ENCODE results near the gene OR2G3. TPM values are rescaled to one million over a fixed set of nuclear protein-coding genes. Genes with fewer than 3 reads are reported as not detected.

OR2G3 gene
- not detected in 2 replicates for total RNA-seq

GRCh38 chr1:247605286-247605685, at the start of gene OR2G3:
TSS of gene OR2G3 (plus strand) at chr1:247605586. CDS start at chr1:247605586, 0 bp downstream.
- no peak for DNase-seq (ENCODE audit: extremely low read depth, low read depth, low spot score)

DNA sequence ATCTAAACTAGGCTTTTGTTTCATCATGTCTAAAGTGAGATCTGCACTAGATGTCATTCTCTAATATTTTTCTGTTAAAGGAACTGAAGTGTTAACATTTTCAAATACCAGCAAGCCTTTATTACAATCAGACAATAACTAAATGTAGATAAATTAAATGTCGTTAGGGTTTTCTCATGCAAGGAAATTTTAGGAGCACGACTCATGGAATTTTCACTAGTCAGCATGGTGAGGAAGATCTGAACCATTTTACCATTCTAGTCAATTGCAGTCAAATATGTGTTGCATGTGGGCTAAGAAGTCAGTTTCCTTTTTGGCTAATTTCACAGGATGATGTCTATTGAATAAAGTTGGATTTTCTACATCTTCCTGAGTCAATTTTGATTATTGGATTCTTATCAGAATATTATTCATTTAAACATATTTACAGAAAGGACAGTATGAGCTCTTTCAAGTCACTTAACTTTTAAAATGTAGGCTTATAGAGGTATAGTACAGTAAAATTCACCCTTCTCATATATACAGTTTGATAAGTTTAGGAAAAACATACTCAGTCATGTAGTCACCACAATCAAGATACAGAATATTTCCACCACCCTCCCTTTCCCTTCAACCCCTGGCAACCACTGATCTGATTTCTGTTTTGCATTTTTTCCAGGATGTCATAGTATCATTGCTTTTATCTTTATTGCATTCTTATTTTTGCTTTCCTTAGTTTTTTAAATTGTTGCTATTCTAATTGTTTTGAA, 47.3 kb upstream of the OR2G3 start:
- no peak for DNase-seq (ENCODE audit: extremely low read depth, low read depth, low spot score)

- no peak for DNase-seq (ENCODE audit: extremely low read depth, low read depth, low spot score)
These were observed 43.7 kb upstream of the OR2G3 start for GRCh38 chr1:247561711-247562110.

DNA sequence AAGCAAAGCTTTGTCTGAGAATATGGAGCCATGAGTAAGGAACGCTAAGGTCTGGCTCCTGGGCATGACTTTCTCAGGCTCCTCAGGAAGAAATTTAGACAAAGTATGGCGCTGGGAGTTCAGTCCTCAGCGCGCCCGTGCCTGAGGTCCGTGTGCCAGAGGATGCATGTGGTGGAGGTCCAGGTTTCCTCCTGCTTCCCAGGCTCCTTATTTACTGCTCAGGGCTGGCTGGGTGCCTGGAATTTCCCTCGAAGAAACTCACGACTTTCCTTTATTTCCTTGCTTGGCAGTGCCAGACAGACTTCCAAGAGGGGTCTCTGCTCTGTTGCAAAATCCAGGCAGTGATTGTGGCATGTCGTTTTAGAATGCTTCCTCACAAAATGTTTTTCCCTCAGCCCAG, 43.2 kb upstream of the OR2G3 start:
- DNase-seq (ENCODE audit: extremely low read depth, low read depth, low spot score), result no peak

DNA sequence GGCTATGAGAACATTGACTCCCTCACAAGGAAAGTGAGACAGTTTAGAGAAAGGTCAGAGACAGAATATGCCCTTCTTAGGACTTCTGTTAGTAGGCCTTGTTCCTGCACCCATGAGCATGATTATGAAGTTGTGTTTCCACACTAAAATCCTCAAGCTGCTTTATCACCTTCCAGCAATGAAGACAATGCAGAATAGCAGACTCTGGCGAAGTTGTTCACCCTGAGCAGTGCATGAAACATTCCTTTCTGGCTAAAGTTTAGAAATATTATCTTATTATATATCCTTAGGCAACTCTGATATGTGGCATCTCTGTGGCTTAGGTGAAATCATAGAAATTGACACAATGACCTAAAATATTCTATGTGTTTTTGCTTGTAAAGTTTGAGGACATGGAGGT, 31.1 kb upstream of the OR2G3 start:
- no peak for DNase-seq (ENCODE audit: extremely low read depth, low read depth, low spot score)

DNA sequence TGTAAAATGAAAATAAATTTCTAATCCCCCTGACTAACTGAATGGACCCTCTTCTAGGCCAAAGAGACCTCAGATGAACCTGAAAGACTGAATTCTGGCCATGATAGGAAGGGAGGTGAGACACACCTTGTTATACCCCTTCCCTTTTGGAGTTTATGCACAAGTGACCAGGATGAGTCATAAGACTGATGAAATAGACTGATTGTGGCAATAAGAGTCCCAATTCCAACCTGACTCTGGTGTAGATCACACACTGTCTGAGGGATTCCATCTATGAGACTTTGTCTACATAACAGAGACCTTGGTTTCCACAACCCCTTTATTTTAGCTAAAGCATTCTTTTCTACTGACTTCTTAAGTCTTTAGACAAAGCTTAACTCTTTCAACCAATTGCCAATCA, 30.7 kb upstream of the OR2G3 start:
- DNase-seq (ENCODE audit: extremely low read depth, low read depth, low spot score), result no peak

- DNase-seq (ENCODE audit: extremely low read depth, low read depth, low spot score), result no peak
These were observed 28.9 kb upstream of the OR2G3 start for GRCh38 chr1:247576514-247576913.

GRCh38 chr1:247578946-247579460, 26.4 kb upstream of the OR2G3 start:
- no peak for DNase-seq (ENCODE audit: extremely low read depth, low read depth, low spot score)

- no peak for DNase-seq (ENCODE audit: extremely low read depth, low read depth, low spot score)
These were observed 17.3 kb upstream of the OR2G3 start, which contains the start of gene OR2G2 for GRCh38 chr1:247588060-247588459. TSS of gene OR2G2 (plus strand) at chr1:247588360. CDS start at chr1:247588360, 0 bp downstream.

- no peak for DNase-seq (ENCODE audit: extremely low read depth, low read depth, low spot score)
These were observed 8.0 kb downstream of the OR2G3 start for GRCh38 chr1:247613405-247613804.

DNA sequence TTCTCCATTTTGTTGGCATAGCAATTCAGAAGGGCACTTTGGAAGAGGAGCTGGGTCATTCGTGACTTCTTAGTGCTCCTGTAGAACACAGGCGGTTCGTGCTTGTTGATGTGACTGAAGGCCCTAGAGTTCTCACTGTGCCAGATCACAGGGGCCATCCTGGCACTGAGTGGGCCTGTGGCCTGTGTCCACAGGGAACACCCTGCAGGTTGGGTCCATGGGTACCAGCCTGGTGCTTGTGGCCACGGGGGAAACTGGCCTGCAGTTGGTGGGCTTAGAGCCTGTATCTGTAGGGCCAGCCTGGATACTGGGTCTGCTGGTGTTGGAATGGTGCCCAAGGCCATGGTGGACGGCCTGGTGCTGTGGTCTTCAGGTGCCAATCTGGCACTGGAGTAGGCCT, 9.2 kb downstream of the OR2G3 start:
- DNase-seq (ENCODE audit: extremely low read depth, low read depth, low spot score), result no peak

- no peak for DNase-seq (ENCODE audit: extremely low read depth, low read depth, low spot score)
These were observed 22.6 kb downstream of the OR2G3 start for GRCh38 chr1:247627951-247628350.

- DNase-seq (ENCODE audit: extremely low read depth, low read depth, low spot score), result no peak
These were observed 32.6 kb downstream of the OR2G3 start for GRCh38 chr1:247638011-247638410.

- no peak for DNase-seq (ENCODE audit: extremely low read depth, low read depth, low spot score)
These were observed 33.4 kb downstream of the OR2G3 start for GRCh38 chr1:247638781-247639180.

GRCh38 chr1:247639381-247639981, 34.1 kb downstream of the OR2G3 start:
- DNase-seq (ENCODE audit: extremely low read depth, low read depth, low spot score), result no peak

GRCh38 chr1:247642742-247643141, 37.4 kb downstream of the OR2G3 start:
- no peak for DNase-seq (ENCODE audit: extremely low read depth, low read depth, low spot score)

DNA sequence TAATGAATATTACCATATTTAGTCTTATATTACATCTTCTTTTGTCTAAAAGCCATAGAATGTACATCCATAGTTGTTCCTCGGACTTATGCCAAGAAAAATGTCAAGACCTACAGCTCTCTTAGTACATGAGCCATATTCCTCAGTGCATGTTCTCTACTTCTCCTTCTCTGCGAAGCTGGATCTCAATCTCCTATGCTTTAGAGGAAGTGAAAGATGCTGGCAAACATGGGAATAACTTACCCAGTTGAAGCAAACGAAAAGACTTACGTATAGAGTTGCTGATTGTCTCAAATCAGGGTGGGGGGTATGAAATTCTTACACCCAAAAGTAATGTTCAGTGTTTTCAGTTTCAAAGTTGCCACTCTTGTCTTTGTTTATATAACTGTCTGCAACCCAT, 41.5 kb downstream of the OR2G3 start:
- no peak for DNase-seq (ENCODE audit: extremely low read depth, low read depth, low spot score)

DNA sequence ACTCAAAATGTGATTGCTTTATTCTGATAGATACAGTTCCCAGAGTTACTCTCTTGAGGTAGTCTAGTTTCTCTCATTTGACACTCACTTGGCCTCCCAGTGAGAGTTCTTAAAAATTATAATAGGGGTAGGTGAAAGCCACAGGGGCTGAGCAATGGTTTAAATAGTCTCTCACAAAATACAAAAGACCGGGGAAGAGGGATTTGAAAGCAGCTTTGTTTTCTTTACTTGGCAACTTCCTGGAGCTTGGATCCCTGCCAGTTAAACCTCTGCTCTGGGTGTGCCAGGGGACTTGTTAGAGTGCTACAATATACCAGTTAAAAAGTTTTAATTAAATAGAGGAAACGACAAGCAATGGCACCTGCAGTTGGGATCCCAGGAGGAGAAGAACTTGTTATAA, 42.5 kb downstream of the OR2G3 start:
- DNase-seq (ENCODE audit: extremely low read depth, low read depth, low spot score), result no peak

DNA sequence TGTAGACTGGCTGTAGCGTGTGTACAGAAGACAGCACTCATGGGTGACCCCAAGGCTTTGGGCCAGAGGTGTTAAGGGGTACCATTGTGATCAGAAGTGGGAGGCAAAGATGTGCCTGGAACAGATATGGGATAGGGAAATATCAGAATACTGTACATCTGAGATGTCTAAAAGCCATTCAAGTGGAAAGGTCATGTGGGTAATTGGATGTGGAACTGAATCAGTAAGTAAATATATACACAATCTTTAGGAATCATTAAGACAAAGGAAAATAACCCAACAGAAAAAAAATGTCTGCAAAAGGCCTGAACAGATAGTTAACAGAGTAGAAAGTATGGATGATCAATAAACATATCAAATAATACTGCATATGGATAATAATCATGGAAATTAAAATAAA, 47.7 kb downstream of the OR2G3 start:
- DNase-seq (ENCODE audit: extremely low read depth, low read depth, low spot score), result no peak

All from glomerular endothelial cell (primary cell).